ENCODE results near the gene TSPAN6.

Gene TSPAN6, protein sequence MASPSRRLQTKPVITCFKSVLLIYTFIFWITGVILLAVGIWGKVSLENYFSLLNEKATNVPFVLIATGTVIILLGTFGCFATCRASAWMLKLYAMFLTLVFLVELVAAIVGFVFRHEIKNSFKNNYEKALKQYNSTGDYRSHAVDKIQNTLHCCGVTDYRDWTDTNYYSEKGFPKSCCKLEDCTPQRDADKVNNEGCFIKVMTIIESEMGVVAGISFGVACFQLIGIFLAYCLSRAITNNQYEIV

DNA sequence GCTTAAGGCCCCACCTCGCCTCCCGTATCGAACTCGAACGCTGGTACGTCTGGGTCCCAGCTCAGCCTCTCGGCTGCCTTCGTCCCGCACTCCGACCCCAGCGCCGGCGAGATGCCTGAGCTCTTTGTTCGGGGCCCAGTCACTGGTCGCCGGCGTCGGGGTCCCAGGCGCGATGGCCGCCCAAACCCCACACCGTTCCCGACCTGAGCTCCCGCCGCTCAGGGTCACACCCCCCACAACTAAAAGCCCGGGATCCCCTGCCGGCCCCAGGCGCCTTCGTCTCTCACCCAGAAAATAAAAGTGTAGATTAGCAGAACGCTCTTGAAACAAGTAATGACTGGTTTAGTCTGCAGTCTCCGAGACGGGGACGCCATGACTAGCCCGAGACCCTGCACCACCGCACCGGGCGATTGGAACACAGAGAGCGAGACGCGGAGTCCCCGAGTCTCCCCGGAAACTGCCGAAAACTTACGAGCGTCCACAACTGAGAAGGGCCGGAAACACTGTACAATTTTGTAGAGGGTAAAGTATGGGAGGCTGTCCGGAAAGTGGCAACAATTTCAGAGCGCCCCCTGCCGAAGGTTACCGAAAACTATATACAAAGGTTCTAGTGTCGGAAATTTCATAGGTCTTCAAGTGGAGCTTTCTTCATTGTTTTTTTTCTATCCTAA is at the start of gene TSPAN6:
TSS of gene TSPAN6 (minus strand) at position 486 of the 671 bp plus-strand sequence. CDS start at position 374, 112 bp downstream.
- peak; percentile 85 for DNase-seq

DNA sequence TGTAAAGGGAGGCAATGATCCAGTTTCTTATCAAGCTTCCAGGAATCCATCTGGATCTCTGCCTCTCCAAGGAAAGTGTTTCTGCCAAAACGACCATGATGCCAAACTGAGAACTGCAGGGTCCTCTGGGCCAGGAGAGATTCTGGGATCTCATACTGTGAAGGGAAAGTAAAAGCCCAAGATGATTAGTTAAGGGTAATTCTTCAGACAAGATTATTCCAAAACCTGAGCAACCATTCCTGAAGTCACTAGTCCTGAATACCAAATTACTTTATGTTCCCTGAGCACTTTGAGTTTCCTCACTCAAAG is 49.3 kb upstream of the TSPAN6 start:
- DNase-seq: no peak

DNA sequence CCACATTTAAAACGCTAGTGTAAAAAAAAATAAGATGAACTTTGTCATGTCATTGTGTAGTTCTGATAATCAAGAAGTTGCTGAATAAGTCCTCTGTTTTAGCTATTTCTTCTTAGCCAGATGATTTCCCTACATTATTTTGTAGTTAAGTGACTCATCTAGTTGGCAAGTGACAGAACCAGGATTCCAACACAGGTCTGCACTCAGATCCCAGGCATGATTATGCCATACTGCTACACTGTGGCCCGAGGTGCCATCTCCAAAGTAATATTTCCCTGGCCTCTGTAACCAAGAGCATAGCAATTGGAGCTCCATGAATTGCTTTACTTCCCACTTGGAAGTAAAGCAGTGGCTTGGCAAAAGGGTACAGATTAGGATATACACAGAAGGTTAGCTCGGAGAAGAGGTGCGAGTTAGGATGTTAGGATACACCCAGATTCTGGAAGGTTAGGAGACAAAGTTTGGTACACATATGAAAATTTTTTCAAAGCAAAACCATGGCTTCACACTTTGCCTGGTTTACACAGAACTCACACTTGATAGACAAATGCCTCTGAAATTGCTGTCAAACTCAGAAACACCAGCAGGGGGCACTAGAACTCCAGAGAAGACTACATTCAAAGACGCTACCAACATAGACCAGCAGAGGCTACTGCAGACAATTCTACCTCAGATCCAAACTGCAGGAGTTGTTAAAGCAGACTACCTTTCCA is 48.8 kb upstream of the TSPAN6 start:
- peak; percentile 74 for DNase-seq

DNA sequence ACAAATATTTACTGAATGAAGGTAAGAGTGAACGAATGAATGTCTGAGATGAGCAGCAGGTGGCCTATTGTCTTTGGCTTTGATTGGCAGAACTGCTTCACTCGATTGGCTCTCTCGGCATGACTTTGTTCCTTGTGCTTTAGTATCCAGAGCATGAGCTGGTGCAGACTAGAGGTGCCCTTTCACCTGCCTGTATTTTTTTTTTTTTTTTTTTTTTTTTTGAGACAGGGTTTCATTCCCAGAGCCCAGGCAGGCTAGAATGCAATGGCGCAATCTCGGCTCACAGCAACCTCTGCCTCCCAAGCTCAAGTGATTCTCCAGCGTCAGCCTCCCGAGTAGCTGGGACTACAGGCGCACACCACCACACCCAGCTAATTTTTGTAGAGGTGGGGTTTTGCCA is 46.3 kb upstream of the TSPAN6 start:
- no peak for DNase-seq

DNA sequence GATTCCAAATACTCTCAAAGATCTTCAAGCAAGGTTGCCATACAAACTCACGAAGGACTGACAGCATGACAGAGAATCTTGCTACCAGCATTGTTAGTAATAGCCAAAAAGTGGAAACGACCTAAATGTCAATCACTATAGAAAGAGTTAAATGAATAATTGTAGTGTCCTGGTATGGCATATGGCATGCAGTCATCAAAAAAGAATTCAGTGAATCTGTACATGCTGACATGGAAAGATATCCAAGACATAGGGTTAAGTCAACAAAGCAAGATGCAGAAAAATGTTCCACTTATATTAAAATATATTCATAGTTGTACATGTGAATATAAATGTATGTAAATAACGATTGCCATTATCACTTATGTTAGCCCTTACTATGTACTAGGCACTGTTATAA is 45.0 kb upstream of the TSPAN6 start:
- no peak for DNase-seq

DNA sequence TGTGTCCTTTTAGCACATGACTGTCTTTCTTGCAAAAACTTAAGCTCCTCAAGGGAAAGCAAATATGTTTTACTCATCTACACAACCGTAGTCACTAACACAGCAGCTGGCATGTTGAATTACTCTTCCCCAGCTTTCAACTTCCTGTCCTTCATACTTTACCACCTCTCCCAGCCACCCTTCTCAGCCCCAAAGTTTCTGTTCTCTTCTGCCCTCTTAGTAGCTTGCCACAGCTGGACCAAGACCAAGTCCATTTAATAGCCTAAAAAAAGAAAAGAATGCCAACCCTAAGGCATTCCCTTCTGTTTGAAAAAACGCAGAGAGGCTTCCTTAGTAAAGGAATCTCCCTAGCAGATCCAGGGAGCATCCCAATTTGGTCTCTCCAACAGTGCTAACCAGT is 44.1 kb upstream of the TSPAN6 start:
- DNase-seq: no peak

DNA sequence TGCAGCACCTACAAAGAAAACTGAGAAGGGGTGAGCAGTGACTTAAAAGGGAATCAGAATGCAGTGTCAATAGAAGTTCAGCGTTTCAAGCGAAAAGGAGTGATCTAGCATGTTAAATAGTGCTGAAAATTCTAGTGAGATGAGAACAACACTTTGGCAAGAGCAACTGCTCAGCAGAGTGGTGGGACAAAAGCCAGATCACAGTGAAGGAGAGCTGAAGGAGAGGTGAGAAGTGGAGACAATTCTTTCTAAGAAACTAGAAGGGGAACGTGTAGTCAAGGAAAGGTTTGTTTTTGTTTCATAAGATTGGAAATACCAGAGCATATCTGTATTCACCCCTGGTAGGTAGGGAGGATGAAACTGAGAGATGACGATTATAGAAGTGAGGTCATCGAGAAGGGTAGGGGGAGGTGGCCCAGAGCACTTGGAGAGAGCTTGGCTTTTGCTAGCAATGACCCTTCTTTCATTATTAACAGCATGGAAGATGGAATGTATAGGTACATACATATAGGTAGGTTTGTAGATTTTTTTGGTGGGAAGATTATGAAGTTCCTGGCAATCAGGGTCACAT is 41.1 kb upstream of the TSPAN6 start:
- no peak for DNase-seq

DNA sequence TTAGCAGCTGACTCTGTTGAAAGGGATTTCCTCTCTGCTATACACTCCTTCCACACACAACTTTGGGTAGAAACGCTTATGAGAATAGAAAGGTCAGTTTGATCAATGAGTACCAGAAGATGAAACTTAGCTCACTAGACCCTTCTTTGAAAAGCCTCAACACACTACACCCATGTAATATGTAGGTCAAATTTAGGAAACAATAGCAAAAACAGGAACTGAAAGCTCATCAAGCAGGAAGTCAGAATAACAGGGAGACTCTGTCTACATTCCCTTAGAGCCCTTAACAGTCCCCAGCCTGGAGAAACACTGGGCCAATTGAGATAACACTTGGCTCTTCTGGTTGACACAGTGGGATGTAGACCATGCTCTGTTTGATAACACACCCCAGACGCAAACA is 38.1 kb upstream of the TSPAN6 start:
- no peak for DNase-seq

DNA sequence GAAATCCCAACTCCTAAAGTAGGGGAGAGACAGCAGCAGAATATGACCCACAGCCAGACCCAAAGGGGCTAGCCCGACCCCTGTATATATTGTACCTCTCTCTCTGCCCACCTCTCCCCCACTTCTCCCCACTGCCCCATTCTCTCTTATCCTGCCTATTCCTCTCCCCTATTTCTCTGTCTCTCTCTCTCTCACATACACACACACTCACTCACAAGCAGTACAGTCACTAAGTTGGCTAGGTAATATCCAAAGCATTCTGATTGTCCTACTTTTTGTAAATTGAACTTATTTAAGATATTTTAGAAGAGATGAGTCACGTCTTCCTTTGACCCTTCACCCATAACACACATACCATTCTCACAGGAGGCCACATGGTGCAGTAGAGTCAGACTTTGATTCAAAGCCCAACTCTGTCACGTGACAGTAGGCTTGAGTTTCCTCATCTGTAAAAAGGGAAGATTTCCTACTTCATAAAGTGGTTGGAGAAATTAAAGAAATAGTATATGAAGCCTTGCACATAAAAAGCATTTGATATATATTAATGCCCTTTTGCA is 36.9 kb upstream of the TSPAN6 start:
- no peak for DNase-seq

DNA sequence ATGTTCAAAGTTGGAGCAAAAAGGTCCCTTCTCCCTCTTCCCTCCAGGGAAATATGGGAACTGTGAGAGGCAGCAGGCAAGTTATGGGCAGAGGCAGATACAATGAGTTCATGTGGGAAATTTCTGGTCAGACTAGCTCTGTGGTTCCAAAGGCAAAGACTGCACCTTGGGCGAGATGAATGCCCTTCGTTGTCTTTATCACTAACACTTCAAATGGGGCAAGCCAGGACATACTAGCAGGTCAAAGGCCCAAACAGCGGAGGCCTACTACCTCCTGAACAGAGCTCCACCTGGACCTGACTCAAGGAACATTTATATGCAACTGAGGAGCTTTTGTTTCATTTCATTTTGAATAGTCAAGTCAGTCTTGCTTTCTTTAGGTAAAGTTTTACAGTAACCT is 36.4 kb upstream of the TSPAN6 start:
- DNase-seq: no peak

DNA sequence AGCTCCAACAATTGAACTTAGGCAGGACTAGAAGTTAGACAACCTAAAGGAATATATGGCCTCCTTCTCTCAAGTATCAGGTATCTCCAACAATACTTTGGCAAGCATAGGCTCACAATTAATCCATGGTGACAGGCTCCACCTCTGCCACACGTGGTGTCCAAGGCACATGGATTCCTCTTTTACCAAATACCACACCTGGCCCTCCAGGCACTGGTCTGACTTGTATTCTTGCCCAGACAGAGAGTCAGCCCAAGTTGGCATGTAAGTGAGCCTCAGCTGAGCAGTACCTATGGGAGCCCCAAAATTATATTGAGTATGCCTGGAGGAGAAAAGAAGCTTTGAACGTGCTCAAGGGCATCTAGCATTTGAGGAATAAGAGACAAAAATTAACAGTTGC is 27.0 kb upstream of the TSPAN6 start:
- DNase-seq: peak; percentile 3

DNA sequence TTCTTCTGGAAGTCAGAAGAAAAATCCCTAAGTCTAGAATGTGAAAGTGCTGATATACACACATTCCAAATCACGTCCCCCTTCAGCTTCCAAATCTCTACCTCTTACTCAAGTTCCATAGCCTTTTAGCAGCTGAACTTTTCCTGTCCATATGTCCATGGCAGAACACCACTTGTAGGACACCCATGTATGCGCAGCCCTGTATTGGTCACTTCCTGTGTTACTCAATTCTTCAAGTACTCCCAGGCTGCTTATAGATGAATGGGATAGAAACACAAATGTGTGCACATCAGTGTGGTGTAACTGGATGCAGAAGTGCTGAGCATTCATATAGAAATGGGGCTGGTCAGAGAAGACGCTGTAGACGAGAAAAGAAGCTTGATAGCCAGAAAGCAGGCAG is 26.2 kb upstream of the TSPAN6 start:
- DNase-seq: no peak

DNA sequence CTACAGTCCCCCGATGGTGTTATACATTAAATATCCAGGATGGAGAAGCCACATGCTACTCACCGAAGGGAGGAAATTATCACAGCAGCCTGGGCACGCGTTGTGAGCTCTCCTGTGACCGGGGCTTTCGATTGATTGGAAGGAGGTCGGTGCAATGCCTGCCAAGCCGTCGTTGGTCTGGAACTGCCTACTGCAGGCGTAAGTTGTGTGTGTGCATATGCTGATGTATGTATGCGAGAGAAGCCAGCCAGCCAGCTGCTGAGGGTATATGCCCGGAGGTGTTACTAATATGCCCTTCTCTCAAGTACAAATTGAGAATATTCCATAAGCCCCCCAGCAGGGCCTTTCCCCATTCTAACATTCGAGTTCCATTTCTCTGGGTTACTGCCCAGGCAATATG is 25.6 kb upstream of the TSPAN6 start:
- no peak for DNase-seq

DNA sequence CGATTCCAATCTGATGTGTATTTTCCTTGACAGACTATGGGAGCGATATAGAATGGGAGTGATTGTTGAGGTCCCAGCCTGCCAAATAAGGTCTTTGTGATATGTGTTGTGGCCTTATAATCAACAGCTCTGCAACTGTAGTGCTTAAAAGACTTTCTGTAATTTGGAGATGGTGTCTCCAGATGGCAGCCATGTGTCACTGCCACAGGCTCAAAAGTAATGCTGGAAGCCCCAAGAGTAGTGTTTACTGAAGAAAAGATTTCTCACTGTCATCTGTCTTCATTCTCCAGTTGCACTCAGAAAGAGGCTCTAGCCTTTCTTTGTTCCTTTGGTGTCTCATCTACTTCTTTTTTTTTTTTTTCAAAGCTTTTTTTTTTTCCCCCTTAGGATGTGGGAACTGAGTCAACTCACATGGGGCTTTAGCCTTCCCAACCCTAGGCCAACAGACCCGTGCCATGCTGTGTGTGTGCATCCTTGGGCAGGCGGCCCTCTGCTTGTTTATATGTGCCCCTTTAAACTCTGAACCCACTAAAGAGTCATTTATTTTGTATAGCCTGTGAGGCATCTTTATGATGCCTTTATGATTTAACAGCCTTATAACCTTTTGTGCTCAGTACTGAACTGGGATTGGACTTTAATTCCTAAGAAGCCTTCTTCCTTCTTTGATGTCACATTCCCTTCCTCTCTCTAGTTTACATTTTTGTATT is 23.0 kb upstream of the TSPAN6 start:
- no peak for DNase-seq

DNA sequence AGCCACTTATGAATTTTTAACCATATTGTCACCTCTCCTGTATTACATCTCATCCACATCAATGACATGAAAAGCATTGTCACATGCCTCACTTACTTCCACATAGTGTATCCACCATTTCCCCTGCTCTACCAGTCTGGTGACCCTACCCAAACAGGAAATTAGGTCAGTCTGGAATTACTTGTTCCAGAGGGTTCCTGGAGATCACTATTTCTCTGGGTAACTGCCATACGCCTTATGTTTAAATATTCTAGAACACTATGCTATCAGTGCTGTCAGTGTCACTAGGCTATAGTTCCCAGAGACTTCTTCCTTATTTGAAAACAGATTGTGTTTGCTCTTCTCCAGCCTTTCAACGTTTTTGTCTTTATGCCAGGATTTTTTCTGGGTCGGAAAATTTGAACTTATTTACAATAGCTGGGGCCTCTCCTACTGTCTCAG is 22.4 kb upstream of the TSPAN6 start:
- no peak for DNase-seq

DNA sequence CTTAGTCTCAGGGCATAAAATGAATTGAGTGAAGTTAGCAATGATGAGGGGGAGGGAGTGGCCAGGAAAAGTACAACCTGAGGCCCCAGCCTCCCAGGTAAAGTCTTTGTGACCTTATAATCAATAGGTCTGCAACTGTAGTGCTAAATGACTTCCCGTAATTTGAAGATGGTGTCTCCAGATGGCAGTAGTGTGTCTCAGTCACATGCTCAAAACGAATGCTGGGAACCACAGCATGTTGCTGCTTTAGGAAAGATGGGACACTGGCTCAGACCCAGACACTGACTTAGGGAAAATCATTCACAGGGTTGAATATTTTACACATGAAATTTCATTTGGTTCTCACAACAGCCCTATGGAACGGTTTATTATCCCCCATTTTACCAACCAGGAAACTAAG is 17.7 kb upstream of the TSPAN6 start:
- DNase-seq: peak; percentile 25

DNA sequence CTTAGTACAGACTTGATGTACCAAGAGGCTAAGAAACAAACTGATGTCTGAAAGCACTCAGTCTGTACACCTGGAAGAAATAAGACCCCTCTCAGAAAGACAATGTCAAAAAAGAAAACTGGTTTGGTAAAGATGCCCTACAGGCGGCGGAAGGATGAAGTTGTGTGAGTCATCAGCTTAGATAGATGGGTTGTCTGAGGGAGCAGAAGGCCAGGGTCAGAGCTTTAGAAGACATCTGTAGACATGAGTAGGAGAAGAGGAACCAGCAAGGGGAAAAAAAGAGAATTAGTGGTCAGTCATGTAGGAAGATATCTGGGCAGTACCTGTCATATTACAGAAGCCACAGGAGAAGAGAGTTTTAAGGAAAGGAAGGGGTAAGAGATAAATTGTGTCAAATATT is 15.7 kb upstream of the TSPAN6 start:
- DNase-seq: no peak

DNA sequence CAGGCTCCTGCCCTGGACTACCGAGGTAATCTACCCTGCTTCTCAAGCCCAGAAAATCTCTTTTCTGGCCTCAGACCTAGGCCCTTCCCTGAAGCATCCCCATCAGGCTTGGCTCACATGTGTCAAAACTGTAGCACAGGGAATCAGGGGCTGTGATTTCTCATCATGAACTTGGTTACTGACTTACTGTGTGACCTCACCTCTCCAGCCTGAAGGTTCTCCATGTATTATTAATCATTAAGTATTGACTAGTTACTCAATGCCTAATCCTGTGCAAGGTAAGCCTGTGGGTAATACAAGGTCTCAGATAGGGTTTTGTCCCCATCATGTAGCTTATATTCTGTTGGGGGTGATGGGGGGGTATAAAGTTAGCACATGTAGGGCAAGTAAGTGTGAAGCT is 14.2 kb upstream of the TSPAN6 start:
- DNase-seq: no peak

DNA sequence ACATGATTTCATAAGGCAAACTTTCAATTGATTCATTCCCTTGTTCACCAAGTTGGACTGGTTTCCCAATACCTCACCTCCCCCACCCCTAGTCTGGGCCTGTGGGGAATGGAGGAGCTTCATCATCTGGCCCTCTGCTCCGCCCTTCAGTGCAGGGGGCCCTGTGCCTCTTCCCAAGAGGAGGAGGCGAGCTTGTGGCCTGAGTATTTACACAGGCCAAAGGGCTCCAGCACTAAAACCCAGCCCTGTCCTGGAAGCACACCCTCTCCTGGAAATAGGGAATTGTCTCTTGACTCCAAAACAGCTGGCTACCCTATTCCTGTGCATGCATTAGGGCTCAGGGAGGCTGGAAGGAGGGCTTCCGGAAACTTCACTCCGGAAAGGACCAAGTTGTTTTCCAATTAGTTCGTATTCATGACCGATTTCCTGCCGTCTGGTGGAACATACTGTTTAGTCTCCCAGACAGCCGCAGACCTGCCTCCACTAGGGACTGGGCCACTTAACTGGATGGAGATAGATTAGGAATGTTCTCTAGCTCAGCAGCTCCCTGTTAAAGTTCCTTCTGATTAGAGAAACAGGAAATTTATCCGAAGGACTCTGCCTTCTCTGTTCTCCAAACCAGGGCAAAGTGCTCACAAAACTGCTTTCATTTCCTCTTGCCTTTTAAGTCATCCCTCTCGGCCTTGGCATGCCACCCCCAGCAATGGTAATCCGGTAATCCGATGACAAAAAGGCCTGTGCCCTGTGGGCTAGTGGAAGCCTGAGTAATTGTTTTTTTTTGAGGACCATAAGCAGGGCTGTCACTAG is 13.1 kb upstream of the TSPAN6 start:
- DNase-seq: no peak

DNA sequence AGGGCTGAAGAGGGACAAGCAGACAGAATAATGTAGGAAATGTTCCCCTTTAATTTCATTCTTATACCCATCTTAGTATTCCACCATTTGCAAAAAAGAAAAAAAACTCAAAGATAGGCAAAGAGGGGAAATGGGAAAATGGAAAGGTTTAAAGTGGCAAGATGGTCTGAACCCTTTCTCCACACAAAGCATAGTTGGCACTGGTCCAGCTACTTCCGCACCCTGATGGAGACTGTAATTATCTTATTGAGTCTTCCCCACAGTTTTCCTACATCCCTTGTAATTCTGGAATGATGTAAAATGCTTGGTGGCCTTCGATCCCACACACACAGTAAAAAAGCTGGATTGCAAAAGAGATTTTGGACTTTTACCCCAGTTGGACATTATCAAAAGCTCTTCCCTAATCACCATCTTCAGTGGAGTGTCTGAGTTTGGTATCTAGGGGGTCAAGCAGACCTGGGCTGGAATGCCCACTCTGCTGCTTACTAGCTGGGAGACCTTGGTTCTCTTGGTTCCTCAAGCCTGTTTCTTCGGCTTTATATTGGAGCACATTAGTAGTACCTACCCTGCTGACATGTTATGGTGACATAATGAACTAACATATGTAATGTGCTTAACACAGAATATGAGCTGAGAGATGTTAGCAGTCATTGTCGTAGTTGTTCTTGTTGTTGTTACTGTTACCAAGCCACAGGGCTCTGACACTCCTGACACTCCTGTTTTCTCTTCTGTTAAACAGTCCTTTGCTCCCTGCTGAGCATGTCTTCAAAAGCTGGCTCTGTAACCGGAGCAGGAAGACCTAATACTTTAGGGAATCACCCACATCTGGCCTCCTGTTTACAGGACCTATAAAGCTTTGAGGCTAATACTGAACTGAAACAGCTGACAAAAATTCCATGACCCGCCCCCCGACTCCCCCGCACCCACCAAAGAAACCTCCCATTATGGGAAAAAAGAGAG is 12.1 kb upstream of the TSPAN6 start:
- DNase-seq: peak; percentile 12

DNA sequence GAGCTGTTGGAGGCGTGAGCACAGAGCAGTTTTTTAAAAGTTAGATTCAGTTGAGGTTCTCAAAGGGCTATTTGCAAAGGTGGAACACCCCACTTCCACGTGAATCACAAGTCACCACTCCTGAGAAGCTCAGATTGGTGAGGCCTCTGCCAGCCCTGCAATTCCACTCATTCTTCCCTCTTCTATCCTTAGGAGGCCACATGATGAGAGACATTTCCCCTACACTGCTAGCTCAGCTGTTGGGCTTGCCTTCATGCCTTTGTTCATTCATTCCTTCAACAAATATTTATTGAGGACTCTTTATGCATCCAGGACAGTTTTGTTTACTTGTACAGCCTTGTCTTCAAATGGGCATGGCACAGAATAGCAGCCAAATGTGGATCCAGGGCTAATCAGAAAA is 11.1 kb upstream of the TSPAN6 start:
- no peak for DNase-seq
